T-helper 22 cell (primary cell): ENCODE data around the gene ACSL3.
A peak's percentile ranks its signal among the peaks of the same experiment; 100 is the strongest.
"Not testable (repeated sequence)": the region's sequence is repeated elsewhere in the genome, so short reads cannot be mapped to it uniquely, and the experiment has no call there.

Experiments
- DNase-seq: peaks from one replicate; pipeline ENCODE4 v3.0.0-alpha.2; 2020; ENCODE audit warnings: low read depth

The ACSL3 gene

DNA sequence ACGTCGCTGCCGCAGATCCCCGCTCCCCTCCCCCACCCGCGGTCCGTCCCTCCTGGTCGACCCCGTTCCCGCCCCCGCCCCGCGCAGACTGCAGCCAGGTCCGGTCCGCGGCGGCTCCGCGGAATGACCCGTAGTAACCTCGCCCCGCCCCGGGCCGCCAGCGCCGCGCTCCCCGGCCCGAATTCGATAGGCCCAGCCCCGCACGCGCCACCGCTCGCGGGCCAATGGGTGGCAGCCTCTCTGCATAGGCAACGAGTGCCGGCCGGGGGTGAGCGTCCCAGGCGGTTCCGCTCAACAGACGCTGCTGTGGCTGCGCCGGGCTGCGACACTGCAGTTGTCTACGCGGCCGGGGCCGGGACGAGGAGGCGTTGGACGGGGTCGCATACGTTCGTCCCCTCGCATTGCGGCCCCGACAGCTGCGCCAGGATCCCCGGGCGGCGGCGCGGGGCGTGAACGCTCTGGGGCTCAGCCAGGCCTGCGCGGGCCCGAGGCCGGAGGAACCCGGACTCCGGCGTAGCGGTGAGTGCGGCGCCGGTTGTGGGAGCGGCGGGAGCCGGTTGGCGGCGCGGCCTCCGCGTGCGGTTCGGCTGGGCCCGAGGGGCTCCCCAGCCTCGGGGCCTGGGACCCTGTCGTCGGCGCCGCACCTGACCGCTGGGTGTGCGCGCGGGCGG is at the start of gene ACSL3:
Gene ACSL3, plus strand, starts transcription at position 297 of the 671 bp plus-strand sequence. CDS start 47,737 bp downstream, outside the sequence.
- DNase-seq: peak; percentile 82

DNA sequence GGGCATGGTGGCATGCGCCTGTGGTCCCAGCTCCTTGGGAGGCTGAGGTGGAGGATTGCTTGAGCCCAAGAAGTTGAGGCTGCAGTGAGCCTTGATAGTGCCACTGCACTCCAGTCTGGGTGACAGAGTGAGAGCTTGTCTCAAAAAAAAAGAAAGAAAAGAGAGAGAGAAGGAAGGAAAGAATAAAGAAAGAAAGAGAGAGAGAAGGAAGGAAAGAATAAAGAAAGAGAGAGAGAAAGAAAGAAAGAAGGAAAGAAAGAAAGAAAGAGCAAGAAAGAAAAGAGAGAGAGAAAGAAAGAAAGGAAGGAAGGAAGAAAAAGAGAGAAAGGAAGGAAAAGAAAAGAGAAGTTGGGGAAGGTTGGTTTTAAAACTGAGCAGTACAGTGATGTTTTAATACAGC is 49.0 kb upstream of the ACSL3 start:
- DNase-seq: no peak

DNA sequence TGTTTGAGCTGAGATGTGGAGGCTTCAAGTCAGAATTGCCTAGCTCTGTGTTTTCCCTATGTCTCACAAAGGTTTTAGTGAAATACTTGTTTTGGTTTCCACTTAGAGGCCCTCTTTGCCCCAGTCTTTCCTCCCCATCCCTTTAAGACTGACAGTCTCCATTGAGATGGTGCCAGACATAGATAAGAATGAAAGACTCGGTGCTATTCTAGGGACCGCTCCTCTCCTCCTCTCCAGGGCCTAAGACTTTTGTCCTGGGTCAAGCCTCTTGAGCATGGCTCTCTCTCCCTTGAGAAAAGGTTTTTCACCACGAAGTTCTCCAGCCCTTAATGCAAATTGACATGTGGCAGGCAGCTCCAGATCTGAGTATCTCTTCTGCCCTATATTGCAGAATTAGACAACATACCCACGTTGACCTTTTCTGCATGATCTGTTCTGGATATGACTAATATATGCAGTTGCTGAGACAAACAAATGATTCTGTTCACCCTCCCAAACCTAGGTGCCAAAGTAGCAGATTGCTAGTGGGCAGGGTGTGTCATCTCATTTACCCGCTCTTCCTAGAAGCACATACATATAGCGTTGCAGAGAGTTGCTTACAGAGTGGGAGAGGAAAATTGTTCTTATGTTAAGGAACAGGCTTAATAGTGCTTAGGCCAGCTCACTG is 47.5 kb upstream of the ACSL3 start:
- DNase-seq: no peak

DNA sequence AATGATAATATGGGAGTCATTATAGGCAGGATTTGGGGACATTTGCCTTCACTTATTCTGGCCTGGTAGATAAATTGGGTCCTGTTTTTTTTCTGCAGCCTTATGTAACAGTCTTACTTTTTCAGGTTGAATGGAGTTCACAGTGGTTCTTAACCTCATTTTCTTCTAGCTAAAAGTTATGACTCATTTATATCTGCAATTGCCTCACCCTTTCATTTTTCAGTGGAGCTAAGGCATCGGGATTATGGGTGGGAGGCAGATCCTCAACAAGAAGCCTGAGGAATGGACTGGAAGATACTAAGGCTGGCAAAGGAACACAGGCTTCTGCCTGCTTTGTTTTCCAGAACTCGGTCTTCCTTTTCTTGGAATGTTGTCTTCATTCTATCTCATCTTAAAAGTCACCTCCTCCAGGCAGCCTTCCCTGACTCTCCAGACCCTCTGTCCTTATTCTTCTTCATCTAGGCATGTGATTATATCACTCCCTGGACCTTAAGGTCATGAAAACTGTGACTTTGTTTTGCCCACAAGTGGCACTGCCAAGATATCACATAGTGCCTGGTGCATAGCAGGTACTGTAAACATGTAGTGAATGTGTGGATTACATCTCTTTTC is 41.0 kb upstream of the ACSL3 start:
- DNase-seq: no peak

DNA sequence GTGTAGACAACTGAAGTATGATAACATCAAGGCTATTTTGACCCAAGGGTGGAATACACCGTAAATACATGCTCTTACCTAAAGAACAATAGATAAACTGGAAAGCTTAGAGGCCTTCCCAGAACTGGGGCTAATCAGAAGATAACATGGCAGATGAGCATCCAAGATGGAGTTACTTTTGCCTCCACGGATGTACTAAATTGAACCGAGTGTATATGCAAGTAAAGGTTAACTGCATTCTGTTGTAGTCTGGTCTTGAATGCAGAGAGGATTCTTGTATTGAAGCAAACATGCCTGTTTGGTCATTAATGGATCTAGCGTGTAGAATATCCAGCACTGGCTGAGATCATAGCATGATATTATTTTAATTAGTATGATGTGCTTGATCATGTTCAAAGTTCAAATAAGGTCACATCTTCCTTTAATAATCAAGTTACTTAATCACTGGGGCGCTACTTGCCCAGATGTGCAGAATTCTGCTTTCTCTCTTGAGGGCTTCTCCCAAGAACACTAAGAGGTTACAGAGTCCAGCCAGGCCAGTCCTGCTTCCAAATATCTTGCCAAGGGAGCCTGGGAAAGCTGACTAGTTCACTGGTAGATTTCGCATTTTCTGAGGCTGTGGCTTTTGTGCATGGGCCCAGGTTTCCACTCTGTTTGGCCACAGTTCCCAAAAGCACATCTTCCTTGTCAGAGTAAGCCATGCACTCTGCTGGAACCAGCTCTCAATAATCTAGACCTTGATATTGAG is 37.5 kb upstream of the ACSL3 start:
- no peak for DNase-seq

DNA sequence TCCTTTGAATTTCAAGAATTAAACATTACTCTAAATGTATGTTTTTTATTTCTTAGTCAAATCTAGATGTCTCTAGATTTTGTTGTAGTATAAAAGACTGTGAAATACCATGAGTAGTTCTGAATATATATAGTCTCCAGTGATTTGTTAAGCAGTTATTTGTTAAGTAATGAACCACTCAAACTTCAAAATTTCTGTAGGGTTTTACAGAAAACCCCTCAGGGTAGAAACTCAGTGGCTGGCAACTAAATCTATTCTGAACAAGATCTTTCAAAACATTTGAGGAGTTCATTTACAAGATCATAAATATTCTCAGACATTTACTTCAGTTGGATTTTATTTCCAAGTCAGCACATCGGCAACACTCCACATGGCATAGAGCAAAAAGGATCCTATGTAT is 35.8 kb upstream of the ACSL3 start:
- DNase-seq: no peak

DNA sequence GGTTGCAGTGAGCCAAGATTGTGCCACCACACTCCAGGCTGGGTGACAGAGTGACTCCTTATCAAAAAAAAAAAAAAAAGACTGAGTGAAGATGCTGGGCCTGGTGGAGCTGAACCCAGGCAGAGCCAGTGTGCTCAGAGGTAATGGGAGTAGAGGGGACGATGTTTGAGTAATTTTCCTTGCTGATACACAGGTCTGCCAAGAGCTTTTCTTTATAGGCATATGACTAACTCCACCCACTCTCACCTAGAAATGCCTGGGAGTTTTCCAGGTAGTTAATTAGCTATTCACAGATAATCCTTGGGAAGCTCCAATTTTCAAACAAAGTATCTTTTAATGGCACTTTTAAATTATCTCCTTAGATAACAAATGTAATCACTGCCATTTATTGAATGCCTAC is 33.4 kb upstream of the ACSL3 start:
- DNase-seq: no peak

DNA sequence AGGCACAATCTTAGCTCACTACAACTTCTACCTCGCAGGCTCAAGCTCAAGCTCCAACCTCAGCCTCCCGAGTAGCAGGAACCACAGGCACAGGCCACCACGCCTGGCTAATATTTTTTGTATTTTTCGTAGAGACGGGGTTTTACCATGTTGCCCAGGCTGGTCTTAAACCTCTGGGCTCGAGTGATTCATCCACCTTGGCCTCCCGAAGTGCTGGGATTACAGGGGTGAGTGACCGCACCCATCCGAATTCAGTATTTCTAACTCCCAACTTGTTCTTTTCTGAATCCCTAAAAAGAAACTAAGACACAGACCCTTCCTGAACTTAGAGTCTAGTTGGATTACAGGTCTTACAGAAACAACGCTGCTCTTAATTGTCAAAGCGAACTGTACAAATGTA is 32.3 kb upstream of the ACSL3 start:
- DNase-seq: no peak

DNA sequence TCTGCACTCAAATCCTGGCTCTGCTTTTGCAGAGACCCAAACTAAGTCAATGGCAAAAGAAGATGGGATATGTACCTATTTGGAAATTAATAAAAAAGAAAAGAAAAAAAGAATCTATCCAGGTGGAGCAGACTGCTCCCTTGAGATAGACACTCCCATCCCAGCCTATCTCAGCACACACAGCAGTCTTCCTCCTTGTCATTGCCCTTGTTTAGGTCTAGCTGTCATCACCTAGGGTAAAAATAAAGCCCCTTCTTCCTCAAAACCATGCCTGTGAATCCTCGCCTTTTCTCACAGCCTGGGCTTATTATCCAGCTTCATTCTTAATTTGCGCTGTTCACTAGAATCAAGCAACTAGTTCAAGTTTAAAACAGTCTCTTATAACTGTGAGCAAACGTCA is 30.7 kb upstream of the ACSL3 start:
- no peak for DNase-seq

DNA sequence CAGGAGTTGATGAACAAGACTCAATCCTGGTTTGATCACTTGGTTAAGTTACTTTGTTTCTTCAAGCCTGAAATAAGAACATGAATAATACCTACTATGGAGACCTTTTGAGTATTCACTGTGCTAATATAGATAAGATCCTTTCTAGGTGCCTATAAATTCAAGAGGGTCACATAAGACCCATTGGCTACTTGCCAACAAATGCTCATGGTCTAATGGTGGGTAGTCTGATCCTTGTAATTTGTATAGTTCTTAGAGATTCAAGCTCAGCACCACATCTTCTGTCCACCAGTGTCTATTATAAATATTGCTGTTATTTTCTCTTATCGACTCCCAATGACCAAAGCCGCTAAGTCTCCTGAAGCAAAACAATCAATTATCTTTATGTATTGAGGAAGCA is 27.4 kb upstream of the ACSL3 start:
- no peak for DNase-seq

DNA sequence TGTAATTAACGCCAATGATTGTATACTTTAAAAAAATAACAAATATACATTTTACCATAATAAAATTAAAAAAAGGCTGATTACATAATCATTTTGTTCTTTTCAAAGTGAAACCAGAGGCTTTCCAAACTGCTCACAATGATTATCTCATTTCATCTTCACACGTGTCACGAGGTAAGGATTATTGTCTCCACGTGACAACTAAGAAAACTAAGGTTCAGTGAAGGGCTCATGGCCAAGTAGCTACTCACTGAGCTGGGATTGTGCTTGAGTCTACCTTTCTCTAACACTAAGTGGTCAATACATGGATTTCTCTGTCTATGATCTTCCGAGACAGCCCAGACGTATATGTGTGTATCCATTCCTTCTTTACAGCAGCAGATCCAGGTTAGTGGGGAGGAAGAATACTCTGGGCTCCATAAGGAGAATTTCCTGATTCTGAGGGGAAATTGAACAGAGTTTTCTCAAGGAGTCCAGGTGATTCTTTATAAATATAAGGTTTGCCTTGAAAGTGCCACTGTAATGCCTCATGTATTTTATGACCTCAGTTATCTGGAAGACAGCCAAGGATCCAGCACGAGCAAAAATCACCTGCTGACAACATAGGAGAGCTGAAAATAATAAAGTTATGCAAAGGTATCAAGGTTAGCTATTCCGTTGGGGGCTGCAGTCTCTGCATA is 25.6 kb upstream of the ACSL3 start:
- DNase-seq: no peak

DNA sequence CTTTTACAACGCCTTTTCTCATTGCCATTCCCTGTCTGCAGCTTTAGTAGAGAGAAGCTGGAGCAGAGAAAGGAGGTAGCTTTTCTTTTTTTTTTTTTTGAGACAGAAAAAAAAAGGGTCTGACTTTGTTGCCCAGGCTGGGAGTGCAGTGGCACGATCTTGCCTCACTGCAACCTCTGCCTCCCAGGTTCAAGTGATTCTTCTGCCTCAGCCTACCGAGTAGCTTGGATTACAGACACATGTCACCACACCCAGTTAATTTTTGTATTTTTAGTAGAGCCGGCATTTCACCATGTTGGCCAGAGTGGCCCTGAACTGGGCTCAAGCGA is 25.0 kb upstream of the ACSL3 start:
- DNase-seq: no peak

DNA sequence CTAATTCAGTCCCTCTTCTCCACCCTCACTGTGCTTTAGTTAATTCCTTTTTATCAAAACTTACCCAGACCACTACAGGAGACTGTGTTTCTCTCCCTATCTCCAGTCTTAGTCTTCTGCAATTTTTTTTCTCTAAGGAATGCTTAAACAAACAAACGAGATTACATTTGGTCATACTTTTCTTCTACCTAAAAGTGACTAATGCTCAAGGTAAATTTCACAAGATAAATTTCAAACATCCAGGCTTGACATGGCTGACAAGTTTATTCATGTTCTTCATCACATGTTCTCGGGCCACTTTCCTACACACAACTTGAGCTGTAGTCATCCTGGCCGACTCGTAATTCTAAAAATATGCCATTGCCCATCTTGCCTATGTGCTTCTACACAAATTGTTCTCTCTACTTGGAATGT is 23.2 kb upstream of the ACSL3 start:
- no peak for DNase-seq

DNA sequence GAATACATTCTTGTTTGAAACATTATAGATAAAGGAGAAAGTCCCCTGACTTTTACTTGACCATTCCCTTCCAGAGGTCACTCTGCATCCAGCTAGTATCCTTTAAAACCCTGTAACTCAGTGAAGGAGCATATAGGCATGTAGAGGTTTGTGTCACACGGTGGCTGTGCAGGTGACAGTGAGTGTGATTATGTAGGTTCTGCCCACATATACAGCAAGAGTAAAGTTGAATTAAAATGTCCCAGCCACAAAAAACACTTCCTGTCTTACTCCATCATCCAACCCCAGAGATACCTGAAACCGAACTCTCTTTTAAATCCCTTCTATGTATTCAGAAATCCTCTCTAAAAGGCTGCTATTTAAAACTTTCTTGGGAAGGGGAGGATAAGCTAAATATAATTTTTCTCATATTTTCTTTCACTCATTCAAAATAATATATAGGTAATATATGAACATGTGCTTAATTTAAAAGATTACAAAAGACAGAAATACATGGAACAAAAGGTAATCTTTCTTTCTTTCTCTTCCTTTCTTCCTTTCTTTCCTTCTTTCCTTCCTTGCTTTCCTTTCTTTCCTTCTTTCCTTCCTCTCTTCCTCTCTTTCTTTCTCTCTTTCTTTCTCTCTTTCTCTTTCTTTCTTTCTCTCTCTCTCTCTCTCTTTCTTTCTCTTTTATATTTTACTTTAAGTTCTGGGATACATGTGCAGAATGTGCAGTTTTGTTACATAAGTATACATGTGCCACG is 20.6 kb upstream of the ACSL3 start:
- no peak for DNase-seq

DNA sequence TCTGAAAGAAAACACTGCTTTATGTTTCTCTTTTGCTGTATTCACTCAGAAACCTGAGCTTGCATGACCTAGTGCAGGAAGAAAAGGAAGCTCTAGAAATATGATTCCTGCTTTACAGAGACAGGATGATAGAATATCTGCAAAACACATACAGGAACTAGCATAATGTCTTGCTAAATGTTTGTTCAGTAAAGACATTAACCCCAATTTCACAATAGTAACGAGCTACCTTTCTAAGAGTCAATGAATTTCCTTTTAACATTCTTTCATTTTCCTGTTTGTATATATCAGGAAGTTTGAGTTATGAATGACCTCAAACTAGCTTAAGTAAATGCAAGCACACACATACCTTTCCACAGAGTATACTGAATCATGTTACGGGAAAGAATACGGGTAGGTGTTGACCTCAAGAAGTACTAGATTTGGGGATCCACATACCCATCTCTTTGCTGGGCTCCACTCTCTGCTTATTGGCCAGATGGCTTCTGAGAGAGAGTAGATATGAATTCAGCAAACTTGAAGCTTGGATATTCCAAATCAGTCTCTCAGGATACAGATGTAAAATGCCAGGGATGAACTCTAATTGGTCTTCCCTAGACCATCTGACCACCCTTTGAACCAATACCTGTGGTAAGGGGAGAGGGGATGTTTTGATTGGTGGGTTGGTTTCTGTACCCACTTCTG is 18.2 kb upstream of the ACSL3 start:
- DNase-seq: no peak

DNA sequence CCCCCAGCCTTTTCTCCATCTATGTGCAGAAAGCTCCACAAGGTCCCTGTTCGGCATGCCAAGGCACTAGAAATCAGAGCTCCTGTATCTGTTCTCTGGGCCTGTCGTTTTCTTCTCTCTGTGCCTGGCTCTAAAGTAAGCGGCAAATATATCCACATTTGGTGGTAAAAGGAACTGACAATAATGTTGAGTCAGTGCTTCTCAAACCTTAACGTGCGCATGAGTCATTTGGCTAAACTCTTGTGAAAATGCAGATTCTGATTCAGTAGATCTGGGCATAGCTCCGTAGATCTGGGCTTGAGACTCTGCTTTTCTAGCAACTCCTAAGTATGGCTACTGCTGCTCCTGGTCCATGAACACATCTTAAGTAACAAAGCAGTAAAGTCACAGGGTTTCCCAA is 16.5 kb upstream of the ACSL3 start:
- no peak for DNase-seq

DNA sequence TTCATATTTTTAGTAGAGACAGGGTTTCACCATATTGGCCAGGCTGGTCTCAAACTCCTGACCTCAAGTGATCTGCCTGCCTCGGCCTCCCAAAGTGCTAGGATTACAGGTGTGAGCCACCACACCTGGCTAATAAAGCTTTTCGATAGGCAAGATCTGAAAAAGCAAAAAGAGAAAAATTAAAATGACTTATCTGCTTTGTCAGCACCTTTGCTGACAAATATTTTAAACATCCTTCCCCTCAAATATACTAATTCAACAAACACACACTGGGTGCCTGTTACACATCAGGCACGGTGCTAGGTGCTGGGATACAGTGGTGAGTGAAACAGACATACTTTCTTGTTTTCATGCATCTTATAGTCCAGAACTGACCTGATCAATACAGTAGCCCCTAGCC is 15.5 kb upstream of the ACSL3 start:
- DNase-seq: not testable (repeated sequence)

DNA sequence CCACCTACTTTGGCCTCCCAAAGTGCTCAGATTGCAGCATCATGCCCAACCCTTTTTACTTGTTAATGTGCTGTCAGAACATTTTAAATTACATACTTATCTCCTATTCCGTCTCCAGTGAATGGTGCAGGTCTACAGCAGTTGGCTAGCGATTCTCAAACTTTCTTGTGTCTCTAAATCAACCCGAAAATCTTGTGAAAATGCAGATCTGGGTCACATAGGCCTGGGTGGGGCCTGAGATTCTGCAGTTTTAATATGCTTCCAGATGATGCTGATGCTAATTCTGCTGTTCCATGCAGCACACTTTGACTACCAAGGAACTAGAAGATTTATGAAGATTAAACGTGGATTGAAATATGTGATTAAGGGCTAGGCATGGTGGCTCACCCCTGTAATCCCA is 14.8 kb upstream of the ACSL3 start:
- no peak for DNase-seq

DNA sequence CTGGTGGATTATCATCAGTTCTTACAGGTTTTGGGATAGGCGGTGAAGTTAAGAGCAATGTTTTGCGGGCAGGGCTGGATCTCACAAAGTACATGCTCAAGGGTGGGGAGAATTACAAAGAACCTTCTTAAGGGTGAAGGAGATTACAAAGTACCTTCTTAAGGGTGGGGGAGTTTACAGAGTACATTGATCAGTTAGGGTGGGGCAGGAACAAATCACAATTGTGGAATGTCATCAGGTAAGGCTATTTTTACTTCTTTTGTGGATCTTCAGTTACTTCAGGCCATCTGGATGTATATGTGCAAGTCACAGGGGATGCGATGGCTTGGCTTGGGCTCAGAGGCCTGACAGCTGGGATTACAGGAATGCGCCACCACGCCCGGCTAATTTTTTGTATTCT is 12.8 kb upstream of the ACSL3 start:
- DNase-seq: not testable (repeated sequence)

DNA sequence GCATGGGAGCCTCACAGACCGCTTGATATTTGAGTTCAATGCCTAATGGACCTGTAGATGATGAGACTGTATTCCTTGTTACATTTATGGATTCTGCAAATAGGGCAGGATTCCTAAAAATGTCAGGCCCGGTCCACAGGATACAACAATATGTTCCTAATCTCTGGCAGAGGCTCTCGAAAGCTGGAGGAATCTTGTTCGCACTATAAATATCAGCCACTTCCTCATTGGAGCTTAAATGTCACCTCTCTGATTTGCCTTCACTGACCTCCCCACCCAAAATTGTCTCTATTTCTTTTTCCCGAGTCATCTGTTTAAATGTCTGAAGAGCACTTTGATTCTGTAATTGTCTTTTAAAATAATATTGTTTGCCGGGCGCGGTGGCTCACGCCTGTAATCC is 12.0 kb upstream of the ACSL3 start:
- DNase-seq: no peak

DNA sequence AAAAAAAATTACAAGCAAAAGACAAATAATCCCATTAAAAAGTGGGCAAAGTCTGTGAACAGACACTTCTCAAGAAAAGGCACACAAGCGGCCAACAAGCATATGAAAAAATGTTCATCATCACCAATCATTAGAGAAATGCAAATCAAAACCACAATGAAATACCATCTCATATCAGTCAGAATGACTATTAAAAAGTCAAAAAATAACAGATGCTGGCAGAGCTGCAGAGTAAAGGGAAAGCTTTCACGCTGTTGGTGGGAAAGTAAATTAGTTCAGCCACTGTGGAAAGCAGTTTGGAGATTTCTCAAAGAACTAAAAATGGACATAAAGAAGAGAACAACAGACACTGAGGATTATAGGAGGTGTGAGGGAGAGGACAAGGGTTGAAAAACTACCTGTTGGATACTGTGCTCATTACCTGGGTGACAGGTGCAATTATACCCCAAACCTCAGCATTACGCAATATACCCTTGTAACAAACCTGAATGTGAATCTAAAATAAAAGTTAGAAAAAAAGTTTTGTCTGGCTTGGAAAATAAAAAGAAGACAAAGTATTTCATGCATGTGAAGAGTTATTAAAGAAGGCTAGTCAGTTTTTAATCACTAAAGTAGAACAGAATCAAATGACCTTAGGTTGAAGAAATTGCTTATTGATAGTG is 8.7 kb upstream of the ACSL3 start:
- DNase-seq: no peak
